Neuronal stem cell (in vitro differentiated cells): ENCODE results near the gene RPS15.
A peak's percentile ranks its signal among the peaks of the same experiment; 100 is the strongest.

Experiments used
- DNase-seq: peaks from one replicate; pipeline ENCODE4 v3.0.0-alpha.2; 2013; ENCODE audit warnings: low spot score
- H2AFZ ChIP-seq: one replicate; pipeline ENCODE4 v1.6.1; 2013; ENCODE audit warnings: mild to moderate bottlenecking, low read length, inconsistent platforms
- H2AK5ac ChIP-seq: 2 replicates; pipeline ENCODE4 v1.6.1; 2013; ENCODE audit warnings: low read depth, mild to moderate bottlenecking, inconsistent platforms, low read length, moderate library complexity, mixed read lengths
- H2BK120ac ChIP-seq: 2 replicates; pipeline ENCODE4 v1.6.1; 2013; ENCODE audit warnings: low read depth, mild to moderate bottlenecking, inconsistent platforms, low read length, moderate library complexity, mixed read lengths
- H2BK12ac ChIP-seq: one replicate; pipeline ENCODE4 v1.6.1; 2013; ENCODE audit warnings: low read length, inconsistent platforms
- H2BK15ac ChIP-seq: 2 replicates; pipeline ENCODE4 v1.6.1; 2013; ENCODE audit warnings: mild to moderate bottlenecking, low read length, inconsistent platforms, mixed read lengths
- H2BK5ac ChIP-seq: one replicate; pipeline ENCODE4 v1.6.1; 2013; ENCODE audit warnings: inconsistent platforms, mild to moderate bottlenecking, low read length, moderate library complexity
- H3K14ac ChIP-seq: one replicate; pipeline ENCODE4 v1.6.1; 2013; ENCODE audit warnings: low read length, inconsistent platforms
- H3K18ac ChIP-seq: 2 replicates; pipeline ENCODE4 v1.6.1; 2013; ENCODE audit warnings: low read length, inconsistent platforms
- H3K23ac ChIP-seq: 2 replicates; pipeline ENCODE4 v1.6.1; 2013; ENCODE audit warnings: low read depth, mild to moderate bottlenecking, mixed read lengths, low read length, inconsistent platforms; ENCODE audit not compliant: poor library complexity
- H3K27ac ChIP-seq: replicated peaks from 3 replicates; pipeline ENCODE4 v1.5.1; 2013; ENCODE audit warnings: low read length, inconsistent platforms
- H3K27me3 ChIP-seq, 3 experiments: 2 replicates each; pipeline ENCODE4 v1.6.1; 2013; ENCODE audit warnings: low read length in 3 of 3, mild to moderate bottlenecking in 2 of 3, inconsistent platforms in 1 of 3, low read depth in 1 of 3, mixed read lengths in 1 of 3, moderate library complexity in 1 of 3; ENCODE audit not compliant: control insufficient read depth in 3 of 3, insufficient read depth in 3 of 3
- H3K36me3 ChIP-seq, 2 donors: replicated peaks in 1 of 2; 2 replicates each; pipeline ENCODE4 v1.6.1; 2013; ENCODE audit warnings: low read length in 2 of 2; ENCODE audit not compliant: control insufficient read depth in 2 of 2, insufficient read depth in 2 of 2
- H3K4ac ChIP-seq: 2 replicates; pipeline ENCODE4 v1.6.1; 2013; ENCODE audit warnings: inconsistent platforms, mild to moderate bottlenecking, low read length, moderate library complexity
- H3K4me1 ChIP-seq, 2 donors: 1 replicate in 1 of 2; 2 replicates in 1 of 2; pipeline ENCODE4 v1.6.1; 2013; ENCODE audit warnings: low read length in 2 of 2, low read depth in 1 of 2; ENCODE audit not compliant: control insufficient read depth in 2 of 2, insufficient read depth in 1 of 2
- H3K4me2 ChIP-seq: one replicate; pipeline ENCODE4 v1.6.1; 2013; ENCODE audit warnings: mild to moderate bottlenecking, low read length, inconsistent platforms; ENCODE audit not compliant: insufficient read depth, poor library complexity, severe bottlenecking
- H3K4me3 ChIP-seq, 2 donors: 2 replicates each; pipeline ENCODE4 v1.5.1; 2013; ENCODE audit warnings: low read length in 2 of 2, mild to moderate bottlenecking in 2 of 2, inconsistent platforms in 1 of 2, moderate library complexity in 1 of 2
- H3K79me1 ChIP-seq: one replicate; pipeline ENCODE4 v1.6.1; 2013; ENCODE audit warnings: low read depth, mild to moderate bottlenecking, inconsistent platforms, low read length, moderate library complexity
- H3K9ac ChIP-seq: one replicate; pipeline ENCODE4 v1.6.1; 2013; ENCODE audit warnings: mild to moderate bottlenecking, low read depth, low read length, inconsistent platforms; ENCODE audit not compliant: poor library complexity
- H3K9me3 ChIP-seq, 2 donors: replicated peaks in 1 of 2; 2 replicates each; pipeline versions ENCODE3 to v1.6.1; 2013; ENCODE audit warnings: low read length in 2 of 2, mild to moderate bottlenecking in 2 of 2, inconsistent platforms in 1 of 2, low read depth in 1 of 2, mixed read lengths in 1 of 2, moderate library complexity in 1 of 2; ENCODE audit not compliant: control insufficient read depth in 2 of 2, insufficient read depth in 1 of 2
- H4K8ac ChIP-seq: one replicate; pipeline ENCODE4 v1.6.1; 2013; ENCODE audit warnings: low read depth, mild to moderate bottlenecking, inconsistent platforms, low read length, moderate library complexity
- H4K91ac ChIP-seq: one replicate; pipeline ENCODE4 v1.6.1; 2013; ENCODE audit warnings: low read length, low read depth, mild to moderate bottlenecking, inconsistent platforms; ENCODE audit not compliant: poor library complexity
- WGBS, 2 donors: extraction: QIAGEN DNeasy Blood & Tissue Kit; methylation state at CpG; one replicate each; pipeline ENCODE4 v1.1.7; 2013; ENCODE audit warnings: missing lambda C conversion rate in 2 of 2, mixed read lengths in 1 of 2; ENCODE audit not compliant: insufficient read length in 2 of 2, insufficient replicate concordance in 1 of 2; ENCODE audit errors: extremely low coverage in 2 of 2; 5-methylcytosine and 5-hydroxymethylcytosine counted together

RPS15 gene

GRCh38 chr19:1465191-1466016 lies 27.2 kb downstream of the RPS15 start:
- peaks cover 0 to 11% of the 10 kb centered on the region in 2 donors for H3K9me3 ChIP-seq
- H3K4me1 ChIP-seq: peaks cover 0 to 15% of the 10 kb centered on the region in 2 donors
- H3K4me3 ChIP-seq: peak overlapping the region in 1 of 2 donors; percentile 38
- no peak overlapping the region for H4K8ac ChIP-seq
- no peak overlapping the region for H4K91ac ChIP-seq
- peak overlapping the region; percentile 41 for H2BK12ac ChIP-seq
- H3K14ac ChIP-seq: peak overlapping the region; percentile 98
- peak overlapping the region; percentile 90 for H3K9ac ChIP-seq
- no peak overlapping the region for H2AFZ ChIP-seq
- WGBS, 2 donors: no CpG with 5 or more reads among the region's 83 CpGs
- H3K4ac ChIP-seq: no peak overlapping the region
- H3K18ac ChIP-seq: peak overlapping the region; percentile 80
- H2BK120ac ChIP-seq: no peak overlapping the region
- H3K4me2 ChIP-seq: no peak overlapping the region
- H3K36me3 ChIP-seq: peaks cover 5 to 70% of the 10 kb centered on the region in 2 donors
- H3K27me3 ChIP-seq: peaks cover 0 to 59% (median 50%) of the 10 kb centered on the region in 3 experiments
- H3K23ac ChIP-seq: peak overlapping the region; percentile 98
- no peak overlapping the region for H2BK5ac ChIP-seq
- H2BK15ac ChIP-seq: no peak overlapping the region
- peak overlapping the region; percentile 46 for H2AK5ac ChIP-seq
- no peak for DNase-seq
- H3K27ac ChIP-seq: no peak overlapping the region
- peaks cover 23% of the 10 kb centered on the region for H3K79me1 ChIP-seq

DNA sequence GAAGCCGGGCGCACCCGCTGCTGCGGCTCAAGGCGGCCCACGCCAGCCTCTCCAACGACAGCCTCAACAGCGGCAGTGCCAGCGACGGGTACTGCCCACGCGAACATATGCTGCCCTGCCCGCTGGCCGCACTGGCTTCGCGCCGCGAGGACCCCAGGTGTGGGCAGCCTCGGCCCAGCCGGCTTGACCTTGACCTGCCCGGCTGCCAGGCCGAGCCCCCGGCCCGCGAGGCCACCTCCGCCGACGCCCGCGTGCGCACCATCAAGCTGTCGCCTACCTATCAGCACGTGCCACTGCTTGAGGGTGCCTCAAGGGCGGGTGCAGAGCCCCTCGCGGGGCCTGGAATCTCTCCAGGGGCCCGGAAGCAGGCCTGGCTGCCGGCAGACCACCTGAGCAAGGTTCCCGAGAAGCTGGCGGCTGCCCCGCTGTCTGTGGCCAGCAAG lies 27.8 kb downstream of the RPS15 start:
- Histone ChIP-seq H3K27ac (no peak overlapping the region), H2BK12ac (no peak overlapping the region), H3K23ac (peak overlapping the region; percentile 55), H3K4ac (no peak overlapping the region), H3K79me1 (peaks cover 23% of the 10 kb centered on the region), H4K91ac (no peak overlapping the region), H3K4me3 (no peak overlapping the region), H3K36me3 (peaks cover 4 to 63% of the 10 kb centered on the region in 2 donors), H4K8ac (no peak overlapping the region), H3K14ac (peak overlapping the region; percentile 89), H3K9me3 (peaks cover 0 to 11% of the 10 kb centered on the region in 2 donors), H2AFZ (no peak overlapping the region), H3K4me1 (peaks cover 0 to 16% of the 10 kb centered on the region in 2 donors), H2BK15ac (no peak overlapping the region), H2BK120ac (no peak overlapping the region), H3K4me2 (no peak overlapping the region), H3K9ac (peak overlapping the region; percentile 4), H3K18ac (peak overlapping the region; percentile 71), H2AK5ac (peak overlapping the region; percentile 81), H2BK5ac (no peak overlapping the region), H3K27me3 (peaks cover 0 to 59% (median 50%) of the 10 kb centered on the region in 3 experiments)
- no peak for DNase-seq
- no CpG with 5 or more reads among the region's 41 CpGs for WGBS, 2 donors

DNA sequence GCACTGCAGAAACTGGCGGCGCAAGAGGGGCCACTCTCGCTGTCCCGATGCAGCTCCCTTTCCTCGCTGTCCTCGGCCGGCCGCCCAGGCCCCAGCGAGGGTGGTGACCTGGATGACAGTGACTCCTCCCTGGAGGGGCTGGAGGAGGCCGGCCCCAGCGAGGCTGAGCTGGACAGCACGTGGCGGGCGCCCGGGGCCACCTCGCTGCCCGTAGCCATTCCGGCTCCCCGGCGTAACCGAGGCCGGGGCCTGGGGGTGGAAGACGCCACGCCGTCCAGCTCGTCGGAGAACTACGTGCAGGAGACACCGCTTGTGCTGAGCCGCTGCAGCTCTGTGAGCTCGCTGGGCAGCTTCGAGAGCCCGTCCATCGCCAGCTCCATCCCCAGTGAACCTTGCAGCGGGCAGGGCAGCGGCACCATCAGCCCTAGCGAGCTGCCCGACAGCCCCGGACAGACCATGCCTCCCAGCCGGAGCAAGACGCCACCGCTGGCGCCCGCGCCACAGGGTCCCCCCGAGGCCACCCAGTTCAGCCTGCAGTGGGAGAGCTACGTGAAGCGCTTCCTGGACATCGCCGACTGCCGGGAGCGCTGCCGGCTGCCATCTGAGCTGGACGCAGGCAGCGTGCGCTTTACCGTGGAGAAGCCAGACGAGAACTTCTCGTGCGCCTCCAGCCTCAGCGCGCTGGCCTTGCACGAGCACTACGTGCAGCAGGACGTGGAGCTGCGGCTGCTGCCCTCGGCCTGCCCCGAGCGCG lies 28.4 kb downstream of the RPS15 start:
- Histone ChIP-seq H2BK5ac (no peak overlapping the region), H4K8ac (peak overlapping the region; percentile 43), H3K4me3 (peak overlapping the region in 1 of 2 donors; percentile 20), H2BK12ac (no peak overlapping the region), H4K91ac (no peak overlapping the region), H3K27me3 (peaks cover 0 to 63% (median 50%) of the 10 kb centered on the region in 3 experiments), H3K9ac (peak overlapping the region; percentile 78), H3K4me1 (peaks cover 0 to 22% of the 10 kb centered on the region in 2 donors), H3K27ac (no peak overlapping the region), H3K4me2 (peak overlapping the region; percentile 40), H3K18ac (peak overlapping the region; percentile 94), H3K79me1 (peaks cover 23% of the 10 kb centered on the region), H3K23ac (peak overlapping the region; percentile 93), H2AFZ (no peak overlapping the region), H3K4ac (peak overlapping the region; percentile 66), H3K9me3 (peaks cover 0 to 11% of the 10 kb centered on the region in 2 donors), H3K36me3 (peaks cover 4 to 61% of the 10 kb centered on the region in 2 donors), H3K14ac (peak overlapping the region; percentile 89), H2BK15ac (peak overlapping the region; percentile 75), H2BK120ac (no peak overlapping the region), H2AK5ac (peak overlapping the region; percentile 81)
- no CpG with 5 or more reads among the region's 70 CpGs for WGBS, 2 donors
- no peak for DNase-seq

DNA sequence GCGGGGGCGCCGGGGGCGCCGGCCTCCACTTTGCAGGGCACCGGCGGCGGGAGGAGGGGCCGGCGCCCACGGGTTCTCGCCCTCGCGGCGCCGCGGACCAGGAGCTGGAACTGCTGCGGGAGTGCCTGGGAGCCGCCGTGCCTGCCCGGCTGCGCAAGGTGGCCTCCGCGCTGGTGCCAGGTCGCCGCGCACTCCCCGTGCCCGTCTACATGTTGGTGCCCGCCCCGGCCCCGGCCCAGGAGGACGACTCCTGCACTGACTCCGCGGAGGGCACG lies 29.0 kb downstream of the RPS15 start:
- Histone ChIP-seq H3K18ac (peak overlapping the region; percentile 94), H2BK12ac (no peak overlapping the region), H3K4ac (no peak overlapping the region), H3K4me3 (no peak overlapping the region), H3K36me3 (peaks cover 1 to 61% of the 10 kb centered on the region in 2 donors), H3K14ac (peak overlapping the region; percentile 89), H2AFZ (no peak overlapping the region), H4K91ac (no peak overlapping the region), H3K4me2 (peak overlapping the region; percentile 40), H2AK5ac (peak overlapping the region; percentile 75), H2BK120ac (no peak overlapping the region), H3K23ac (peak overlapping the region; percentile 93), H3K9ac (peak overlapping the region; percentile 44), H3K4me1 (peaks cover 0 to 25% of the 10 kb centered on the region in 2 donors), H3K79me1 (peaks cover 25% of the 10 kb centered on the region), H2BK15ac (peak overlapping the region; percentile 75), H2BK5ac (no peak overlapping the region), H3K9me3 (peaks cover 0 to 11% of the 10 kb centered on the region in 2 donors), H4K8ac (no peak overlapping the region), H3K27ac (no peak overlapping the region), H3K27me3 (peaks cover 0 to 67% (median 50%) of the 10 kb centered on the region in 3 experiments)
- no peak for DNase-seq
- no CpG with 5 or more reads among the region's 36 CpGs for WGBS, 2 donors
